ENCODE data around the gene CCR5AS.

The CCR5AS gene

DNA sequence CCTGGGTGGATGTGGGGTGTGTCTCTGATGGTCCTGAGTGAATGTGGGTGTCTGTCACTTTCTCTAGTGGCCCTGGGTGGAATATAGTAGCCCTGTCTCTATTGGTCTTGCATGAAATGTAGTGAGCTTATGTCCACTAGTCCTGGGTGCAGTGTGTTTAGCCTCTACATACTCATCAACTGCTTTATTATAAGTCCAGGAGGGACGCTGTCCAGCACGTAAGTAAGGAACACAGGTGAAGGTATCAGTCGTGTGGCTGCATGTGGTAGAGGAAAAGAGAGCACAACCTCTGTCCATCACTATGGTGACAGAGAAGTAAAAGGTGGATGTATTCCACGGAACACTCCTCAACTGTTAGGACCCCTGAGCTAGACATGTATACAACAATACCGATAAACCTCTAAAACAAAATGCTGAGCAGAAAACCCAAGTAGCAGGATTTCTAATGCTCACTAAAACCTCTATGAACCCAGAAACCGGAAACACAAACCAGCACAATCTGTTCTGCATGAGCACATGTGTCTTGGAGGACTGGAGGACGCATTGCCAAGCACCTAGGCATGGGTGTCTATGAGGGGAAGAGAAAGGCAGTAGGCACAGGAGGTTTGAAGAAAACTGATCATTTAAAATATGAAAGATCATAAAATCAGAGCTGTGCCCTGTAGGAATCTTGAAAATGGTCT, 46.8 kb upstream of the CCR5AS start:
- no peak overlapping the region for H2AFZ ChIP-seq
- no peak overlapping the region for H3K4me3 Mint-ChIP-seq
- TF ChIP-seq, protein P1, sequence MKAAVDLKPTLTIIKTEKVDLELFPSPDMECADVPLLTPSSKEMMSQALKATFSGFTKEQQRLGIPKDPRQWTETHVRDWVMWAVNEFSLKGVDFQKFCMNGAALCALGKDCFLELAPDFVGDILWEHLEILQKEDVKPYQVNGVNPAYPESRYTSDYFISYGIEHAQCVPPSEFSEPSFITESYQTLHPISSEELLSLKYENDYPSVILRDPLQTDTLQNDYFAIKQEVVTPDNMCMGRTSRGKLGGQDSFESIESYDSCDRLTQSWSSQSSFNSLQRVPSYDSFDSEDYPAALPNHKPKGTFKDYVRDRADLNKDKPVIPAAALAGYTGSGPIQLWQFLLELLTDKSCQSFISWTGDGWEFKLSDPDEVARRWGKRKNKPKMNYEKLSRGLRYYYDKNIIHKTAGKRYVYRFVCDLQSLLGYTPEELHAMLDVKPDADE (IDR thresholded peaks at IDR 0.05) = no peak
- TF ChIP-seq ZNF331 (CRISPR knock-in tag; IDR thresholded peaks at IDR 0.05; ENCODE audit: low read depth) (no peak), ZNF462 (CRISPR knock-in tag; IDR thresholded peaks at IDR 0.05) (no peak), JUNB (IDR thresholded peaks at IDR 0.05; ENCODE audit: unreplicated experiment) (no peak), EZH2 (IDR thresholded peaks at IDR 0.05; ENCODE audit: low read depth, unreplicated experiment) (no peak), CREB1 (CRISPR knock-in tag; IDR thresholded peaks at IDR 0.05; ENCODE audit: low read depth) (no peak), ZNF114 (CRISPR knock-in tag; IDR thresholded peaks at IDR 0.05) (no peak), STAT1 (IDR thresholded peaks at IDR 0.05; ENCODE audit: unreplicated experiment) (no peak), EZH2phosphoT487 (IDR thresholded peaks at IDR 0.05; ENCODE audit: unreplicated experiment) (no peak), POLR2AphosphoS5 (IDR thresholded peaks at IDR 0.05; ENCODE audit: low read depth) (no peak), NANOG (IDR thresholded peaks at IDR 0.05; ENCODE audit: borderline replicate concordance) (no peak), REST (IDR thresholded peaks at IDR 0.05; ENCODE audit: unreplicated experiment) (no peak)
- TF ChIP-seq, protein P2, sequence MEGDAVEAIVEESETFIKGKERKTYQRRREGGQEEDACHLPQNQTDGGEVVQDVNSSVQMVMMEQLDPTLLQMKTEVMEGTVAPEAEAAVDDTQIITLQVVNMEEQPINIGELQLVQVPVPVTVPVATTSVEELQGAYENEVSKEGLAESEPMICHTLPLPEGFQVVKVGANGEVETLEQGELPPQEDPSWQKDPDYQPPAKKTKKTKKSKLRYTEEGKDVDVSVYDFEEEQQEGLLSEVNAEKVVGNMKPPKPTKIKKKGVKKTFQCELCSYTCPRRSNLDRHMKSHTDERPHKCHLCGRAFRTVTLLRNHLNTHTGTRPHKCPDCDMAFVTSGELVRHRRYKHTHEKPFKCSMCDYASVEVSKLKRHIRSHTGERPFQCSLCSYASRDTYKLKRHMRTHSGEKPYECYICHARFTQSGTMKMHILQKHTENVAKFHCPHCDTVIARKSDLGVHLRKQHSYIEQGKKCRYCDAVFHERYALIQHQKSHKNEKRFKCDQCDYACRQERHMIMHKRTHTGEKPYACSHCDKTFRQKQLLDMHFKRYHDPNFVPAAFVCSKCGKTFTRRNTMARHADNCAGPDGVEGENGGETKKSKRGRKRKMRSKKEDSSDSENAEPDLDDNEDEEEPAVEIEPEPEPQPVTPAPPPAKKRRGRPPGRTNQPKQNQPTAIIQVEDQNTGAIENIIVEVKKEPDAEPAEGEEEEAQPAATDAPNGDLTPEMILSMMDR (conservative IDR thresholded peaks at IDR 0.05; ENCODE audit: low read depth in 2 of 2) = no peak

More for the DNA sequence above, 46.8 kb upstream of the CCR5AS start:
- no peaks in the 10 kb centered on the region for H3F3A ChIP-seq (replicated peaks; ENCODE audit: low read depth)
- Mint-ChIP-seq H3K36me3 (ENCODE audit: low read depth) (no peaks in the 10 kb centered on the region), H3K9me3 (no peaks in the 10 kb centered on the region), H3K27me3 (ENCODE audit: insufficient read depth, low read depth, poor library complexity) (peaks cover 4% of the 10 kb centered on the region), H3K27ac (no peak overlapping the region), H3K4me1 (no peaks in the 10 kb centered on the region)
- no peaks in the 10 kb centered on the region for H3K27me3 ChIP-seq (ENCODE audit: insufficient read depth)
- no peaks in the 10 kb centered on the region for H3K79me2 ChIP-seq (replicated peaks; ENCODE audit: insufficient read depth)
- no peaks in the 10 kb centered on the region for H3K9me2 ChIP-seq (ENCODE audit: insufficient read depth)
- ATAC-seq (no peak), DNase-seq (ENCODE audit: low spot score) (no peak)
- H3K36me3 ChIP-seq (ENCODE audit: insufficient read depth) = no peaks in the 10 kb centered on the region
- H3K27ac ChIP-seq (ENCODE audit: low read depth) = no peak overlapping the region
- H3K4me3 ChIP-seq = no peak overlapping the region
- no peak overlapping the region for H3K4me2 ChIP-seq
- H4K20me1 ChIP-seq (replicated peaks; ENCODE audit: insufficient read depth) = no peaks in the 10 kb centered on the region
- no peaks in the 10 kb centered on the region for H3K4me1 ChIP-seq (ENCODE audit: insufficient read depth)

Data from GM23338 (cell line).